Neural cell (in vitro differentiated cells): ENCODE results near the gene BCKDHB.

ENCODE experiments used
- EP300 ChIP-seq: fragments of 450-650 bp; conservative IDR thresholded peaks from 2 replicates; pipeline ENCODE4 v1.6.1; 2014; ENCODE audit warnings: antibody characterized with exemption, mild to moderate bottlenecking, moderate library complexity; ENCODE audit not compliant: poor library complexity, severe bottlenecking
- EZH2 ChIP-seq: fragments of 200-600, 300-800 bp; shearing (Covaris generic), sonication (generic); IDR thresholded peaks from 2 replicates; pipeline ENCODE4 v1.6.1; 2014; ENCODE audit warnings: antibody characterized with exemption, low read length, borderline replicate concordance, mild to moderate bottlenecking; ENCODE audit not compliant: insufficient read depth, poor library complexity, severe bottlenecking
- POLR2AphosphoS5 ChIP-seq: IDR thresholded peaks from 2 replicates; pipeline ENCODE4 v1.6.1; 2012
- RAD21 ChIP-seq: fragments of 450-650 bp; conservative IDR thresholded peaks from 2 replicates; pipeline ENCODE4 v1.6.1; 2014; ENCODE audit warnings: antibody characterized with exemption, mild to moderate bottlenecking, moderate library complexity
- TF ChIP-seq, protein P1 (sequence below): fragments of 450-650 bp; IDR thresholded peaks from 2 replicates; pipeline ENCODE4 v1.5.1; 2014; ENCODE audit warnings: antibody characterized with exemption, mild to moderate bottlenecking, moderate library complexity; ENCODE audit not compliant: poor library complexity, severe bottlenecking
- TF ChIP-seq, protein P2 (sequence below): IDR thresholded peaks from 2 replicates; pipeline ENCODE4 v1.6.1; 2012; ENCODE audit warnings: borderline replicate concordance

DNA sequence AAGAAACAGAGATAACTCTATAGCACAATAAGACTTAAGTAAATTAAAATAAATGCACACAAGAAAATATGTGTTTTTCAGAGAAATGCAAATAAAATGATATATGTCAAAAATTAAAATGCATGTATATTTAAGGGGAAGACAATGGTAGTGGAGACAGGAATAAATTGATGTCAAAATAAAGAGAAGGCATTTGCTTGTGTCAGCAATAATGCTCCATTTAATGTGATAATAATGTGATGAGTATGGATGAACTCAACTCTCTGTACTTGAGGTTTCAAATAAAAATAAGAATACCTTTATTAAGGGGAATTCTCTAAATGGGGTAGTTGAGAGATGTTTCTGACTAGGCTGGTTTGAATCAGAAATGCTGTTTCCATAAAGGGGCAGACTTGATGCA lies 45.7 kb upstream of the BCKDHB start:
- TF ChIP-seq, protein P1, sequence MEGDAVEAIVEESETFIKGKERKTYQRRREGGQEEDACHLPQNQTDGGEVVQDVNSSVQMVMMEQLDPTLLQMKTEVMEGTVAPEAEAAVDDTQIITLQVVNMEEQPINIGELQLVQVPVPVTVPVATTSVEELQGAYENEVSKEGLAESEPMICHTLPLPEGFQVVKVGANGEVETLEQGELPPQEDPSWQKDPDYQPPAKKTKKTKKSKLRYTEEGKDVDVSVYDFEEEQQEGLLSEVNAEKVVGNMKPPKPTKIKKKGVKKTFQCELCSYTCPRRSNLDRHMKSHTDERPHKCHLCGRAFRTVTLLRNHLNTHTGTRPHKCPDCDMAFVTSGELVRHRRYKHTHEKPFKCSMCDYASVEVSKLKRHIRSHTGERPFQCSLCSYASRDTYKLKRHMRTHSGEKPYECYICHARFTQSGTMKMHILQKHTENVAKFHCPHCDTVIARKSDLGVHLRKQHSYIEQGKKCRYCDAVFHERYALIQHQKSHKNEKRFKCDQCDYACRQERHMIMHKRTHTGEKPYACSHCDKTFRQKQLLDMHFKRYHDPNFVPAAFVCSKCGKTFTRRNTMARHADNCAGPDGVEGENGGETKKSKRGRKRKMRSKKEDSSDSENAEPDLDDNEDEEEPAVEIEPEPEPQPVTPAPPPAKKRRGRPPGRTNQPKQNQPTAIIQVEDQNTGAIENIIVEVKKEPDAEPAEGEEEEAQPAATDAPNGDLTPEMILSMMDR: no peak
- TF ChIP-seq EP300 (no peak), EZH2 (no peak), POLR2AphosphoS5 (no peak), RAD21 (no peak)
- TF ChIP-seq, protein P2, sequence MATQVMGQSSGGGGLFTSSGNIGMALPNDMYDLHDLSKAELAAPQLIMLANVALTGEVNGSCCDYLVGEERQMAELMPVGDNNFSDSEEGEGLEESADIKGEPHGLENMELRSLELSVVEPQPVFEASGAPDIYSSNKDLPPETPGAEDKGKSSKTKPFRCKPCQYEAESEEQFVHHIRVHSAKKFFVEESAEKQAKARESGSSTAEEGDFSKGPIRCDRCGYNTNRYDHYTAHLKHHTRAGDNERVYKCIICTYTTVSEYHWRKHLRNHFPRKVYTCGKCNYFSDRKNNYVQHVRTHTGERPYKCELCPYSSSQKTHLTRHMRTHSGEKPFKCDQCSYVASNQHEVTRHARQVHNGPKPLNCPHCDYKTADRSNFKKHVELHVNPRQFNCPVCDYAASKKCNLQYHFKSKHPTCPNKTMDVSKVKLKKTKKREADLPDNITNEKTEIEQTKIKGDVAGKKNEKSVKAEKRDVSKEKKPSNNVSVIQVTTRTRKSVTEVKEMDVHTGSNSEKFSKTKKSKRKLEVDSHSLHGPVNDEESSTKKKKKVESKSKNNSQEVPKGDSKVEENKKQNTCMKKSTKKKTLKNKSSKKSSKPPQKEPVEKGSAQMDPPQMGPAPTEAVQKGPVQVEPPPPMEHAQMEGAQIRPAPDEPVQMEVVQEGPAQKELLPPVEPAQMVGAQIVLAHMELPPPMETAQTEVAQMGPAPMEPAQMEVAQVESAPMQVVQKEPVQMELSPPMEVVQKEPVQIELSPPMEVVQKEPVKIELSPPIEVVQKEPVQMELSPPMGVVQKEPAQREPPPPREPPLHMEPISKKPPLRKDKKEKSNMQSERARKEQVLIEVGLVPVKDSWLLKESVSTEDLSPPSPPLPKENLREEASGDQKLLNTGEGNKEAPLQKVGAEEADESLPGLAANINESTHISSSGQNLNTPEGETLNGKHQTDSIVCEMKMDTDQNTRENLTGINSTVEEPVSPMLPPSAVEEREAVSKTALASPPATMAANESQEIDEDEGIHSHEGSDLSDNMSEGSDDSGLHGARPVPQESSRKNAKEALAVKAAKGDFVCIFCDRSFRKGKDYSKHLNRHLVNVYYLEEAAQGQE: no peak
